ENCODE results near the gene MACROH2A2. TPM values are rescaled to one million over a fixed set of nuclear protein-coding genes. Genes with fewer than 3 reads are reported as not detected.
A peak's percentile ranks its signal among the peaks of the same experiment; 100 is the strongest.

The MACROH2A2 gene
- total and polyA plus RNA-seq, 9 donors: 18.5 to 33.7 (median 26.0) TPM

- H3K27ac ChIP-seq (ENCODE audit: low read length): no peak overlapping the region
- H3K36me3 ChIP-seq (ENCODE audit: control insufficient read depth, insufficient read depth, low read length): peaks cover 10% of the 10 kb centered on the region
- WGBS (ENCODE audit: insufficient coverage): 95% methylated on average over 2 of the region's 3 CpGs
- no peaks in the 10 kb centered on the region for H3K9me3 ChIP-seq (replicated peaks; ENCODE audit: control insufficient read depth, low read depth, low read length)
- DNase-seq: no peak
- peaks cover 21% of the 10 kb centered on the region for H3K4me1 ChIP-seq (ENCODE audit: control insufficient read depth, insufficient read depth, low read length)
- H3K27me3 ChIP-seq (ENCODE audit: control insufficient read depth, insufficient read depth, low read length): peaks cover 7% of the 10 kb centered on the region
- H3K4me3 ChIP-seq (ENCODE audit: low read length): no peak overlapping the region
These were observed 82.4 kb downstream of the MACROH2A2 start for GRCh38 chr10:70135046-70135445.

GRCh38 chr10:70135684-70136083 lies 83.0 kb downstream of the MACROH2A2 start:
- Histone ChIP-seq H3K4me1 (ENCODE audit: control insufficient read depth, insufficient read depth, low read length) (peaks cover 21% of the 10 kb centered on the region), H3K4me3 (ENCODE audit: low read length) (no peak overlapping the region), H3K9me3 (replicated peaks; ENCODE audit: control insufficient read depth, low read depth, low read length) (no peaks in the 10 kb centered on the region), H3K27ac (ENCODE audit: low read length) (no peak overlapping the region), H3K36me3 (ENCODE audit: control insufficient read depth, insufficient read depth, low read length) (peaks cover 10% of the 10 kb centered on the region), H3K27me3 (ENCODE audit: control insufficient read depth, insufficient read depth, low read length) (peaks cover 7% of the 10 kb centered on the region)
- WGBS (ENCODE audit: insufficient coverage): 78% methylated on average over 4 of the region's 7 CpGs
- peak; percentile 30 for DNase-seq

GRCh38 chr10:70137135-70137534 lies 84.5 kb downstream of the MACROH2A2 start:
- WGBS (ENCODE audit: insufficient coverage): 82% methylated on average over 5 of the region's 9 CpGs
- no peak overlapping the region for H3K4me3 ChIP-seq (ENCODE audit: low read length)
- H3K27me3 ChIP-seq (ENCODE audit: control insufficient read depth, insufficient read depth, low read length): peaks cover 3% of the 10 kb centered on the region
- no peak for DNase-seq
- peaks cover 16% of the 10 kb centered on the region for H3K4me1 ChIP-seq (ENCODE audit: control insufficient read depth, insufficient read depth, low read length)
- peaks cover 10% of the 10 kb centered on the region for H3K36me3 ChIP-seq (ENCODE audit: control insufficient read depth, insufficient read depth, low read length)
- H3K9me3 ChIP-seq (replicated peaks; ENCODE audit: control insufficient read depth, low read depth, low read length): no peaks in the 10 kb centered on the region
- no peak overlapping the region for H3K27ac ChIP-seq (ENCODE audit: low read length)

- Histone ChIP-seq H3K27me3 (ENCODE audit: control insufficient read depth, insufficient read depth, low read length) (no peaks in the 10 kb centered on the region), H3K36me3 (ENCODE audit: control insufficient read depth, insufficient read depth, low read length) (peaks cover 10% of the 10 kb centered on the region), H3K9me3 (replicated peaks; ENCODE audit: control insufficient read depth, low read depth, low read length) (no peaks in the 10 kb centered on the region), H3K4me3 (ENCODE audit: low read length) (no peak overlapping the region), H3K4me1 (ENCODE audit: control insufficient read depth, insufficient read depth, low read length) (peaks cover 8% of the 10 kb centered on the region), H3K27ac (ENCODE audit: low read length) (no peak overlapping the region)
- no peak for DNase-seq
- 94% methylated on average over 11 of the region's 14 CpGs for WGBS (ENCODE audit: insufficient coverage)
These were observed 85.6 kb downstream of the MACROH2A2 start for GRCh38 chr10:70137927-70138883.

- Histone ChIP-seq H3K4me1 (ENCODE audit: control insufficient read depth, insufficient read depth, low read length) (peaks cover 6% of the 10 kb centered on the region), H3K9me3 (replicated peaks; ENCODE audit: control insufficient read depth, low read depth, low read length) (no peaks in the 10 kb centered on the region), H3K27ac (ENCODE audit: low read length) (no peak overlapping the region), H3K27me3 (ENCODE audit: control insufficient read depth, insufficient read depth, low read length) (no peaks in the 10 kb centered on the region), H3K4me3 (ENCODE audit: low read length) (no peak overlapping the region), H3K36me3 (ENCODE audit: control insufficient read depth, insufficient read depth, low read length) (peaks cover 10% of the 10 kb centered on the region)
- 88% methylated on average over 11 of the region's 11 CpGs for WGBS (ENCODE audit: insufficient coverage)
- DNase-seq: no peak
These were observed 86.7 kb downstream of the MACROH2A2 start for GRCh38 chr10:70139151-70139996.

- H3K9me3 ChIP-seq (replicated peaks; ENCODE audit: control insufficient read depth, low read depth, low read length): no peaks in the 10 kb centered on the region
- H3K27me3 ChIP-seq (ENCODE audit: control insufficient read depth, insufficient read depth, low read length): no peaks in the 10 kb centered on the region
- peaks cover 10% of the 10 kb centered on the region for H3K36me3 ChIP-seq (ENCODE audit: control insufficient read depth, insufficient read depth, low read length)
- WGBS (ENCODE audit: insufficient coverage): 78% methylated on average over 5 of the region's 6 CpGs
- no peak overlapping the region for H3K4me3 ChIP-seq (ENCODE audit: low read length)
- no peak overlapping the region for H3K27ac ChIP-seq (ENCODE audit: low read length)
- H3K4me1 ChIP-seq (ENCODE audit: control insufficient read depth, insufficient read depth, low read length): peaks cover 9% of the 10 kb centered on the region
- no peak for DNase-seq
These were observed 87.3 kb downstream of the MACROH2A2 start for GRCh38 chr10:70139997-70140250.

- H3K27me3 ChIP-seq (ENCODE audit: control insufficient read depth, insufficient read depth, low read length): no peaks in the 10 kb centered on the region
- H3K9me3 ChIP-seq (replicated peaks; ENCODE audit: control insufficient read depth, low read depth, low read length): no peaks in the 10 kb centered on the region
- H3K4me1 ChIP-seq (ENCODE audit: control insufficient read depth, insufficient read depth, low read length): peaks cover 13% of the 10 kb centered on the region
- H3K27ac ChIP-seq (ENCODE audit: low read length): no peak overlapping the region
- WGBS (ENCODE audit: insufficient coverage): 78% methylated on average over 1 of the region's 5 CpGs
- peaks cover 10% of the 10 kb centered on the region for H3K36me3 ChIP-seq (ENCODE audit: control insufficient read depth, insufficient read depth, low read length)
- no peak overlapping the region for H3K4me3 ChIP-seq (ENCODE audit: low read length)
- DNase-seq: no peak
These were observed 87.7 kb downstream of the MACROH2A2 start for GRCh38 chr10:70140297-70140696.

GRCh38 chr10:70142555-70142954 lies 89.9 kb downstream of the MACROH2A2 start:
- Histone ChIP-seq H3K36me3 (ENCODE audit: control insufficient read depth, insufficient read depth, low read length) (peaks cover 10% of the 10 kb centered on the region), H3K27ac (ENCODE audit: low read length) (no peak overlapping the region), H3K9me3 (replicated peaks; ENCODE audit: control insufficient read depth, low read depth, low read length) (no peaks in the 10 kb centered on the region), H3K27me3 (ENCODE audit: control insufficient read depth, insufficient read depth, low read length) (no peaks in the 10 kb centered on the region), H3K4me3 (ENCODE audit: low read length) (no peak overlapping the region), H3K4me1 (ENCODE audit: control insufficient read depth, insufficient read depth, low read length) (peaks cover 16% of the 10 kb centered on the region)
- 88% methylated on average over 3 of the region's 10 CpGs for WGBS (ENCODE audit: insufficient coverage)
- DNase-seq: no peak

GRCh38 chr10:70144372-70145110 lies 91.9 kb downstream of the MACROH2A2 start:
- Histone ChIP-seq H3K27me3 (ENCODE audit: control insufficient read depth, insufficient read depth, low read length) (no peaks in the 10 kb centered on the region), H3K27ac (ENCODE audit: low read length) (no peak overlapping the region), H3K36me3 (ENCODE audit: control insufficient read depth, insufficient read depth, low read length) (peaks cover 8% of the 10 kb centered on the region), H3K4me3 (ENCODE audit: low read length) (peak overlapping the region; percentile 78), H3K9me3 (replicated peaks; ENCODE audit: control insufficient read depth, low read depth, low read length) (no peaks in the 10 kb centered on the region), H3K4me1 (ENCODE audit: control insufficient read depth, insufficient read depth, low read length) (peaks cover 18% of the 10 kb centered on the region)
- WGBS (ENCODE audit: insufficient coverage): 76% methylated on average over 12 of the region's 18 CpGs
- DNase-seq: no peak

All from muscle of leg (tissue), 11 donors.